GM19035 (cell line): ENCODE data around the gene PLEKHA5.
"Not testable (repeated sequence)": the region's sequence is repeated elsewhere in the genome, so short reads cannot be mapped to it uniquely, and the experiment has no call there.

Experiments used
- ATAC-seq: cut with Tn5 transposase; IDR thresholded peaks from one replicate; pipeline ENCODE4 v1.9.1; 2021; ENCODE audit not compliant: unreplicated experiment

Gene PLEKHA5, protein sequence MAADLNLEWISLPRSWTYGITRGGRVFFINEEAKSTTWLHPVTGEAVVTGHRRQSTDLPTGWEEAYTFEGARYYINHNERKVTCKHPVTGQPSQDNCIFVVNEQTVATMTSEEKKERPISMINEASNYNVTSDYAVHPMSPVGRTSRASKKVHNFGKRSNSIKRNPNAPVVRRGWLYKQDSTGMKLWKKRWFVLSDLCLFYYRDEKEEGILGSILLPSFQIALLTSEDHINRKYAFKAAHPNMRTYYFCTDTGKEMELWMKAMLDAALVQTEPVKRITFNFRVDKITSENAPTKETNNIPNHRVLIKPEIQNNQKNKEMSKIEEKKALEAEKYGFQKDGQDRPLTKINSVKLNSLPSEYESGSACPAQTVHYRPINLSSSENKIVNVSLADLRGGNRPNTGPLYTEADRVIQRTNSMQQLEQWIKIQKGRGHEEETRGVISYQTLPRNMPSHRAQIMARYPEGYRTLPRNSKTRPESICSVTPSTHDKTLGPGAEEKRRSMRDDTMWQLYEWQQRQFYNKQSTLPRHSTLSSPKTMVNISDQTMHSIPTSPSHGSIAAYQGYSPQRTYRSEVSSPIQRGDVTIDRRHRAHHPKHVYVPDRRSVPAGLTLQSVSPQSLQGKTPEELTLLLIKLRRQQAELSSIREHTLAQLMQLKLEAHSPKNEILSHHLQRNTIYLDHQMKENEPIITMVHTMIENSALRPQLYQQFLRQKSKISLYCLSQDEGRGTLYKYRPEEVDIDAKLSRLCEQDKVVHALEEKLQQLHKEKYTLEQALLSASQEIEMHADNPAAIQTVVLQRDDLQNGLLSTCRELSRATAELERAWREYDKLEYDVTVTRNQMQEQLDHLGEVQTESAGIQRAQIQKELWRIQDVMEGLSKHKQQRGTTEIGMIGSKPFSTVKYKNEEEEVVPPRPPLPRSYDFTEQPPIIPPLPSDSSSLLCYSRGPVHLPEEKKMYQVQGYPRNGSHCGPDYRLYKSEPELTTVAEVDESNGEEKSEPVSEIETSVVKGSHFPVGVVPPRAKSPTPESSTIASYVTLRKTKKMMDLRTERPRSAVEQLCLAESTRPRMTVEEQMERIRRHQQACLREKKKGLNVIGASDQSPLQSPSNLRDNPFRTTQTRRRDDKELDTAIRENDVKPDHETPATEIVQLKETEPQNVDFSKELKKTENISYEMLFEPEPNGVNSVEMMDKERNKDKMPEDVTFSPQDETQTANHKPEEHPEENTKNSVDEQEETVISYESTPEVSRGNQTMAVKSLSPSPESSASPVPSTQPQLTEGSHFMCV

DNA sequence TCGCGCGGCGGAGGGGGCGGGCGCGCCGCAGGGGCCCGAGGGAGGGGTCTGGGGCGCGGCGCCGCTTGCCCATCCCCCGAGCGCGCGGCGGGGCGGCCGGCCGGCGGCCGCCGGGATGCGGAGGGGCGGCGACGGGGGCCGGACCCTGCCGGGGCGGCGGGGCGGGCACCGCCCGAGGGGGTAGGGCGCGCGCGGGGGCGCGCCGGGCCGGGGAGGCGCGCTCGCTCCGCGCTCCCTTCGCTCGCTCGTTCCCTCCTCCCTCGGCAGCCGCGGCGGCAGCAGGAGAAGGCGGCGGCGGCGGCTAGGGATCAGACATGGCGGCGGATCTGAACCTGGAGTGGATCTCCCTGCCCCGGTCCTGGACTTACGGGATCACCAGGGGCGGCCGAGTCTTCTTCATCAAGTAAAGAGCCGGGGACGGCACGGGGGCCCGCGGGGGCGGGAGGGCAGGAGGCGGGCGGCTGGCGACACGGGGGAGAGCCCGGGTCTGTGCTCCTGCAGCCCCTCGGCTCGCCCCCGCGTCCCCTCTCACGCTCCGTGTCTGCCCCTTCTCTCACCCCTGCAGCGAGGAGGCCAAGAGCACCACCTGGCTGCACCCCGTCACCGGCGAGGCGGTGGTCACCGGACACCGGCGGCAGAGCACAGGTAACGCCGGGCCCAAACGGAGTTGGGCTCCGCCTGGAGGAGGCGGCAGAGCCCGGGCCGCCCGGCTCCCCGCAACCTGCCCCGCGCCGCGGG is at the start of gene PLEKHA5:
TSS of gene PLEKHA5 (plus strand) at position 248 of the 738 bp plus-strand sequence. CDS start at position 315, 67 bp downstream.
- ATAC-seq = no peak

DNA sequence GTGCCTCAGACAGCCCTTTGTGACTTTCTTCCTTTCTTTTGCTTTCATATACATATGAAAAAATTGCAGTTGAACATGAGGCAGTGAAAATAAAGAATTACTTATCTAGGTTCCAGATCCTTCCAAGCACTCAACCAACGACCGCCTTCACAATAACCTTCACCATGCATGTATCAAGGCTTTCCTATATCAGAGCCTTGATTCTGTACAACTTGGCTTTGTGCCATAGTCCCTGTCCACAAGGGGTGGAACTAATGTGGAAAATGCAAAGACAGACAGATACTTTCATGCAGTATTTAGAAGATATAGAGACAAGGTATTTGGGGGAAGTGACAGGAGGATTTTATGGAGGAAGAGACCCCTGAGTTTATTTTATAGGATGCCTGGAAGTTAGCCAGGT is 48.6 kb upstream of the PLEKHA5 start:
- ATAC-seq = no peak

DNA sequence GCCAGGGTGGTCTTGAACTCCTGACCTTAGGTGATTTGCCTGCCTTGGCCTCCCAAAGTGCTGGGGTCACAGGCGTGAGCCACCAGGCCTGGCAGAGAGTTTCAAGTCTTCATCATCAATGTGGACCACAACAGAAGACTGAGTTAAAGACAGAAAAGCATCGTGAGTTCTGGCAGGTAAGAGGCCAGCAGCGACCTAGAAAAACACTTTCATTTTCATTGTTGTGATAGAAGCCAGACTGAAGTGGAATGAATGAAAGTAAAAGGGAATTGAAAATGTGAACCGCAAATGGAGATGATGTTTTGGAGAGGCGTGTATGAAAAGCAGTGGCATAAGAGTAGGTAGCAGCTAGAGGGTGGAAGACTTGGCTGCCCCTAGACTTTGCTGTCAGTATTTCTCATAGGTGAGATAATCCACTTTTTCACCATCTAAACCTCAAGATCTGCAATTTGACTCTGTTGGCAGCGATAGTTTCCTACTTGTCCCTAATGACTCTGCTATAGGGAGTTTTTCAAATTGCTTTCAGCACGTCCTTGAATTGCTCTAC is 47.1 kb upstream of the PLEKHA5 start:
- no peak for ATAC-seq

DNA sequence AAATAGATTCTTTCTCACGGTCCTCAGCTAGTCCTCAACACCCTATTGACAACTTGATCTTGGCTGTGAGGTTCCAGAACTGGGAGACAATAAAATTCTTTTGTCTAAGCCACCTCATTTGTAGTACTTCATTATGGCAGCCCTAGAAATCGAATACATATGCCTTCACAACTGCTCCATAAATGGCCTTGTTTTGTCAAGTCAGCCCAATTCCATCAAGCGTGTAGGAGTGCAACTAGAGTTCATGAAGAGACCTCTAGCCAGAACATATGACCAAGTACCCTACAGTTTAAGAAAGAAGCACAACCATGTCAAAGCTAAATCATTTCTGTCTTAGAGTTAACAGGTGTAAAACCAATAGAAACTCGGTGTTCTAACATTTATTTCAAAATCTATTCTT is 45.0 kb upstream of the PLEKHA5 start:
- no peak for ATAC-seq

DNA sequence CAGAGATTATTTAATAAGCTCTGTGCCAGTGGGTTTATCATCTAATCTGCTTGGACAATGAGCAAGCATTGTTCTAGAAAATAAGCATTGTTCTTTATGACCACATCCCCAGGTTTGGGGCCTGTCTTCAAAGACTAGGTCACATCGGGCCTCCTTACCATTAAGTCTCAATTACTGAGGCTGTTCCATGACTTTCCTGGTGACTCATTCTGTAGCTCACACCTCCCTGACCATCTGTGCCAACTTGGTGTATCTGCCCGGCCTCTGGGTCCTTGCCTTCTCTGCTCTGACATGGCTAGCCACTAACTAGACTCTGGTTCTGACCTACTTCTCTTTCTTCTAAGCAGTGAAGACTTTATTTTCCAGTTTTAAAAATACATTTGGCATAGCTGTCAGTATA is 44.4 kb upstream of the PLEKHA5 start:
- ATAC-seq = no peak

DNA sequence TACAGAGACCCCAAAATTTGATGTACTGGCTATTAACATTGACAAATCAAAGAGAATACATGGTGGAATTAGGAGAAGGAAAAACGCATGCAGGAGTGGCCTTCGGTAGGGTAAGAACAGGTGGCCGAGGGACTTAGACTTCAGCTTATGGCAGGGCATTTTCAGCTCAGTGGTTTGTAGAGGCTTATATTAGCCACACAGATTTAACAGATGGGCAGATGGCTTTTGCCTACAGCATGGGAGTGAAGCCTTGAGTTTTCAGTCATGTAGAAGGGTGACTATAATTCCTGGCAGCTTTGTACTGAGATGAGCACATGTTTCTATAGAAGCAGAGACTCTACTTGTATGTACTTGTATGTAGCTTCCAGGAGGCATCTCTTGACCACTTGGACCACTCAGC is 40.9 kb upstream of the PLEKHA5 start:
- ATAC-seq = no peak

DNA sequence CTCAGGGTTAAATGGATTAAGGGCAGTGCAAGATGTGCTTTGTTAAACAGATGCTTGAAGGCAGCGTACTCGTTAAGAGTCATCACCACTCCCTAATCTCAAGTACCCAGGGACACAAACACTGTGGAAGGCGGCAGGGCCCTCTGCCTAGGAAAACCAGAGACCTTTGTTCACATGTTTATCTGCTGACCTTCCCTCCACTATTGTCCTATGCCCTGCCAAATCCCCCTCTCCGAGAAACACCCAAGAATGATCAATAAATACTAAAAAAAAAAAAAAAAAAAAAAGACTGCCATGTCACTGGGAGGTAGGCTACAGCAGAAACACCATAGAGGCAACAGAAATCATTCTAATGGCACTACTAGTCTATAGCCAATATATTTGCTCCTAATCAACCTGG is 37.1 kb upstream of the PLEKHA5 start:
- ATAC-seq = not testable (repeated sequence)

DNA sequence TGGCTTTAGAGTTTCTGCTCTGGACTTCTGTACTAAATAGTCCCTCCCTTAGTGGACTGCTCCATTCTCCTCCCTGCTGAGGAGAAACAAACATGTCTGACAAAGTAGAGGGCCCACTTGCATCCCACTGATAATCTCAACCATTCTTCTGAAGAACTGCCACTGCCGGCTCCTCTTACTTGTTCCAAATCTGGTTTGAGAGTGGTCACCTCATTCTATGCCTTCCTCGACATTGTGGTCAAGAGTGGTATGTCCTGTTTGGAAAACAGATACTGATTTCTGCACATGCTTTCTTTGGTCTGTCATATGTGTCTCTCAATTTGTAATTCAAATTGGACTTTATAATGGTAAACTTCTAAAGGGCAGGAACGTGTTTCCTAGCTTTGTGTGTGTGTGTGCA is 36.3 kb upstream of the PLEKHA5 start:
- no peak for ATAC-seq

DNA sequence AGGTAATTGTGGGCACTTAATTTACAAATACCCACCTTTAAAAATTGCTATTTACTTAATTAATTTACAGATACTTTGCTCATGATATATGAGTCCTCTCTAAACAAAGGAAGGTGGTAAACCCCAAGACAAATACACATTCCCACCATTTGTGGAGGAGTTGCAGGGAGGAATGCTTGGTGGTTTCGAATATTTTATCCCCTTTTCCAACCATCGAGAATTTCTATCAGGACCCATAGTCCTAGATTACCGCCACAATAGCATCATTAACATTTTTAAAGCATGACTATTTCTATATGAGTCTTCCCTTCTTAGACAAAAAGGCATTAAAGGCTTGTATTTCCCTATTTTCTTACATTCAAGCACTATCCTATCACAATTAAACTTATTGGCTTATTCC is 34.2 kb upstream of the PLEKHA5 start:
- no peak for ATAC-seq

DNA sequence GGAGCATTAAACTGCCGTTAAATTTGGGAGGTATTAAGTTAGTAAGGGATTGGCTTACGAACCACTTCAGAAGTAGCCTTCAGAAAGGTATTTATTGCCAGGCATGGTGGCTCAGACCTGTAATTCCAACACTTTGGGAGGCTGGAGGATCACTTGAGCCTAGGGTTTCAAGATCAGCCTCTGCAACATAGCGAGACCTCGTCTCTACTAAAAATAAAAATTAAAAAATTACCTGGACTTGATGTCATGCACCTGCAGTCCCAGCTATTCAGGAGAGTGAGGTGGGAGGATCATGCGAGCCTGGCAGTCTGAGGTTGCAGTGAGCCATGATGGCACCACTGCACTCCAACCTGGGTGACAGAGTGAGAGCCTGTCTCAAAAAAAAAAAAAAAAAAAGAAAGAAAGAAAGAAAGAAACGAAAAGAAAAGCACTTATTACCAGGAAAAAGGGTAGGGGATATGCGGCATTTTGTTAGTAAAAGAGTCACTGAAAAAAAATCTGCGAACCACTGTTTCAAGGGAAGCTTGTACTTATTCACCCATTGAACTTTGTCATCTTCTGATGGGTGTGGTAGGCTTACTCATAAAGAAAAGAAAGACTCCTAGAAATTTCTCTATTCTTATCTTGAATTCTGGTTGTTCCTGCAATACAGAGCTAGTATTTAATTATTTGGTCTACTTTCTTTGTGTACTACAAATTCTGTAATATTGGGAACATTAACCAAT is 33.6 kb upstream of the PLEKHA5 start:
- no peak for ATAC-seq

DNA sequence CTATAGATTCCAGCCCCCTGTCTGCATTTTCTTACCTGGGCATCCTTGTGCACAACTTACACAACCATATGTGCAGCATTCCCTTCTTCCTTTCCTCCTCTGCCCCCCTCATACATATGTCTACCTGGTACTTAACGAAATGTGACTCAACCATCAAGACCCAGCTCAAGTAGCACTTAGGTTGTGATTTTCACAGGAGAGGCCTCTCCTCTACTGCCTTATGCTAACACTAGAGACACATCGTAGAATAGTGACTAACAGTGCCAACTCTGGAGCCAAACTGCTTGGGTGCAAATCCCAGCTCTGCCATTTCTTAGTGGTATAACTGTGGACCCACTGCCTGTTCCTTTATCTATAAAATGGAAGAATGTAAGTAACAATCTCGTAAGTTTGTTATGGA is 24.1 kb upstream of the PLEKHA5 start:
- no peak for ATAC-seq

DNA sequence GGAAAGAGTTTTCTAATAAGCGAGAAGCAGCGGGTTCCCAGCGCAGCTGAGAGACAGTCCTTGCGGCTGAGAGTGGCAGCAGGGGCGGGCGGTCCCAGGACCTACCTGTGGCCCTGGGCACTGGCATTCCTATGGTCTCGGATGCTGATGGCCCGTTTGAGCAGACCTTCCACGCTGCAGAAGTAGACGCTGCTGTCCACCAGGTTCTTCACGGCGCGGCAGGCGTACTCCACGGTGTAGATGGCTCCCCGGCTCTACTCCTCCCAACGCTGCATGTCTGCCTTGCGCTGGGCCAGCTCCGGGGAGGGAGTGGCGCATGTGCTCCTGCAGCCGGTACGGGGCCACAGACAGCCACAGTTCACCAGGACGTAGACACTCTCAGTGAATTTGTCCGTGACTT is 21.8 kb upstream of the PLEKHA5 start:
- no peak for ATAC-seq

DNA sequence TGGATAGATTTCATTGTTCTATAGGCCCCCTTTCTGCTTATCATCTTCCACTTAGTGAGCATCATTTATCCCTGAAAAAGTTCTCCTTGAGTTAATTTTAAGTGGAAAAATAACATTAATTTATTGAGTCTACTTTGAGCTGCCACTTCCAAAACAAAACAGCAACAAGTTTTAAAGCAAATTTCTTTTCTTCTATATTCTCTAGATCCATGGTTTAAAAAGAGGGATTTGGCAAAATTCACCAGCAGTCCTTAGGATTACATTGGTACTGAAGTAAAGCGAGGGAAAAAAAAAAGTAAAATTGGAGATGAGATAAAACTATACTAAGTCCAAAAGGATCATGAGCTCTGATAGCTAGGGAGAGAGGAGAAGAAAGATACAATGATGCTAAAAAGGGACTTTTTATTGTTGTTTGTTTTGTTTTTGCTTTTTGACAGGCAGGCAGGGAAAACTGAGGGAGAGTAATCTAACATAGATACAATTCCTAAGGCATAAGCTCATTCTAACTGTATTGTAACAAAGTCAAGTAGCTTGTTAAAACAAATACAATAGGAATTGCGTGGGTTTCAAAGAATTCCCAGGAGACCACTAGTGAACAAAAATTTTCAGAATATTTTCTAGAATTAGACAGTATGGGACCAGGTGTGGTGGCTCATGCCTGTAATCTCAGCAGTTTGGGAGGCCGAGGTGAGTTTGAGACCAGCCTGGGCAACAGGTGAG is 19.2 kb upstream of the PLEKHA5 start:
- ATAC-seq = no peak

DNA sequence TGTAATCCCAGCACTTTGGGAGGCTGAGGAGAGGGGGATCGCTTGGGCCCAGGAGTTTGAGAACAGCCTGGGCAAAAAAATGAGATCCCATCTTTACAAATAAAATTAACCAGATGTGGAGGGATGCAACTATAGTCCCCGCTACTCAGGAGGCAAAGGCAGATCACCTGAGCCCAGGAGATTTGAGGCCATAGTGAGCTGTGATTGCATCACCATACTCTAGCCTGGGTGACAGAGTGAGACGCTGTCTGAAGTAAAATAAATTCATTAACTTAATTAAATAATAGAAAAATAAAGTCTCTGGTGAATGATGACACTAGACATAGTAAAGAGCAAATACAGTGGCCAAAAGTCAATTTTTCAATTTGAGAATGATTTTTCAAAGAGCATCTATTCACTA is 16.1 kb upstream of the PLEKHA5 start:
- no peak for ATAC-seq

DNA sequence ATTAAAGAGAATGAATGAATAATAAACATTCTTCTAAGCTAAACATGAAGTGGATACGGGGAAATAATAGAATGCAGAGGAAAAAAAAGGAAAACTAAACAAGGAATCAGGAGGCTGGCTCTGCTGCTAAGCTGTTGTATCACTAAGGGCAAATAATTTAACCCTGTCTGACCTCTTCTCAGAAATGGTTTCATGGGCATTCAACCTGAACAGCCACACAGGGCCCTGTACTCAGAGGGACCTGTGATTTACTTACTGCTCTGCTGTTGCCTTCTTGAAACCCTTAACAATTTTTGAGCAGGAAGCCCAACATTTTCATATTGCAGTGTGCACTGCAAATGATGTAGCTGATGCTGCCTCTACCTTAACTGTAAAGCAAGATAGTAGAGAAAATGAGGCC is 14.2 kb upstream of the PLEKHA5 start:
- ATAC-seq = no peak

DNA sequence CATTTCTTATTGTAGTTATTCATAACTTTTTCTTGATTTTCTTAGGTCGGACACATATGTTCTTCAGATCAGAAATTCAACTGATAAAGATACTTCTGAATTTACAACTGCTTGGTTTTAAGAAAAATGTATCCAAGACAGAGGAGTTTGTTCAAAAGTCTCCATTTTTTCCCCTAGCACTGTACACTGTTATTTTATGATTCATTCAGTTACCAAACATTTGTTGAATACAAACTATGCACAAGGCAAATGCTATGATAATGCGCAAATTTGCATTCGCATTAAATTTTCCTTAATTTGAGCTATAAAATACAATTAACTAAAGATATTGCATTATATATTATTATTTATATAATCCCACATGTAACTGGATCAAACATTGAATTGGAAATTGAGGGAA is 10.1 kb upstream of the PLEKHA5 start:
- no peak for ATAC-seq

DNA sequence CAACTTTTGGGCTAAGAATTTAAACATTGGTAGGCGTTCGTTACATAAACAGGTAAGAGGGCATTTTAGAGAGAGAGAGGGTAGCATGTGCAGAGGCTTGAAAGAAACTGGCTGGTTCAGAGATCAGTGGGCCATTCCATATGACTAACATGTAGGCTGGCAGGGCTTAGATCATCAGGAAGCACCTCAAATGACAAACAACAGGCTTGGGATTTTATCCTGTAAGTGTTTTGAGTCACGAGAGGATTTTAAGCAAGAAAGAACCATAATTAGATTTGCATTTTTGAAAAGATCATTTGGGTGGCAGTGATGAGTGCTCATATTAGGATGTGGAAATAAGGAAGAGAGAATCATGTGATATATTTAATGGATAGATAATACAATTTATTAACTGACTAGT is 8.7 kb upstream of the PLEKHA5 start:
- ATAC-seq = no peak

DNA sequence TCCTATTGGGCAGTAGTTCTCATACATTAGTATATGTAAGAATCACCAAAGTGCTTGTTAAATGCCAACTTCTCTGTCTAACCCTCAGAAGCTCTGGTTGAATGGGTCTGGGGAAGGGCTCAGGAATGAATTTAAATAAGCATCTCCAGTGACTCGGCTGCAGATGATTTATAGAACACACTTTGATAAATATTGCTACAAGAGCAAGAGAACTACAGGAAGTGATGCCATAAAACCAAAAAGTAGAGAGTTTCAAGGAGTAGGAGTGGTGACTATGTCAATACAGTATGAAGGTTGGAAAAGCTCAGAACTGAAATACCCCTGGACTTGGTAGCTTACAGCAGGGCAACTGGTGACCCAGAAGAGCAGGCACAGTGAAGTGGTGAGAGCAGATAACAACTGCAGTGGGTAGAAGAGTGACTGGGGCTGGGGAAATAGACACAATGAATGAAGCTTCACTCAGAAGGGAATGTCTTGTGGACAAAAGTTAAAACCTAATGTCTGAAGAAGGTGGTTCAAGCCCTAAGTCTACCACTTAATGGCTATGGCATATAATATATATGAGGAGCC is 8.0 kb upstream of the PLEKHA5 start:
- ATAC-seq = no peak

DNA sequence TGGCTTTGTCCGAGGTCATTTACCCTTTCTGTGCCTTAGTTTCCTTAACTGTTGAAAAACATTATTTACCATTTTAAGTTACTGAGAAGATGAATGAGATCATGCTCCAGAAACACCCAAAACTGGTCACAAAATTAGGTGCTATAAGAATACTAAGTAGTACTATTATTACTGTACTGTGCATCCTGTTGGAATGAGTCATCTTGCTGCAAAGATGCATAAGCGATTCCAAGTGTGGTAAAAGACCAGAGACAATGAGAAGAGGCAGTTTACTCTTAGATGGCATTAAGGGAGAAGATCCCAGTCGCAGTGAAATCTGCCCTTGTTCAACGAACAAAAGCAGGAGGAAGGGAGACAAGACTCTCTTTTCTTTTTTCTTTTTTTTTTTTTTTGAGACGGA is 4.2 kb upstream of the PLEKHA5 start:
- no peak for ATAC-seq
